Stimulated activated CD8-positive, alpha-beta memory T cell treated with anti-CD3 and anti-CD28 coated beads, Interleukin-4, amount 100 ng/mL, for 48 hours (primary cell): Measurements from ENCODE around the gene LILRB4.
"Not testable (repeated sequence)": the region's sequence is repeated elsewhere in the genome, so short reads cannot be mapped to it uniquely, and the experiment has no call there.

Experiments
- DNase-seq: peaks from one replicate; pipeline ENCODE4 v3.0.0-alpha.2; 2020

Gene LILRB4

DNA sequence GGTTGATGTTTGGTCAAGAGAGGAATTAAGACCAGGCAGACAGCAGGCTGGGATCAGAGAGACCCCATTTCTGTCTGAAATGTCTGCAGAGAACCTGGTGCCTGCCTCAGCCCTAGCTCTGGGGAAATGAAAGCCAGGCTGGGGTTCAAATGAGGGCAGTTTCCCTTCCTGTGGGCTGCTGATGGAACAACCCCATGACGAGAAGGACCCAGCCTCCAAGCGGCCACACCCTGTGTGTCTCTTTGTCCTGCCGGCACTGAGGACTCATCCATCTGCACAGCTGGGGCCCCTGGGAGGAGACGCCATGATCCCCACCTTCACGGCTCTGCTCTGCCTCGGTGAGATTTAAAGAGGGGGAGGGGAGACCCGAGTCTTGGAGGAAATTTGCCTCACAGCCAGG, at the start of gene LILRB4:
Gene LILRB4, plus strand, starts transcription at position 256 of the 400 bp plus-strand sequence. Its CDS starts 49 bp downstream, at position 305.
- DNase-seq: no peak

DNA sequence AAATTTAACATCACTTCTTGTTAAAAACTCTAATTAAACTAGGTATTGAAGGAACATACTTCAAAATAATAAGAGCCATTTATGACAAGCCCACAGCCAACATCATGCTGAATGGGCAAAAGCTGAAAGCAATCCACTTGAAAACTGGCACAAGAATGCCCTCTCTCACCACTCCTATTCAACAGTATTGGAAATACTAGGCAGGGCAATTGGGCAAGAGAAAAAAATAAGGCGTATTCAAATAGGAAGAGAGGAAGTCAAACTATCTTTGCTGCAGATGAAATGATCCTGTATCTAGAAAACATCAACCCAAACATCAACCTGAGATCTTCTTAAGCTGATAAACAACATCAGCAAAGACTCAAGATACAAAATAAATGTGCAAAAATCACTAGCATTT, 48.1 kb upstream of the LILRB4 start:
- DNase-seq: no peak

DNA sequence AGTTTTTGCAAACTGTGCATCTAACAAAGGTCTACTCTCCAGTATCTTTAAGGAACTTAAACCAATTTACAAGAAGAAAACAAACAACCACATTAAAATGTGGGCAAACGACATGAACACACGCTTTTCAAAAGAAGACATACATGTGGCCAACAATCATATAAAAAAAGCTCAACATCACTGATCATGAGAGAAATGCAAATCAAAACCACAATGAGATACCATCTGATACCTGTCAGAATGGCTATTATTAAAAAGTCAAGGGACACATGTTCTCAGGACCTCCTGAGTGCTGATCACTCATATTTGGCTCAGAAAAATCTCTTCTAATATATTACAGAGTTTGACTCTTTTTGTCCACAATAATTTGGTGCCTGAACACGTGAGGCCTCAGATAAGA, 46.7 kb upstream of the LILRB4 start:
- no peak for DNase-seq

DNA sequence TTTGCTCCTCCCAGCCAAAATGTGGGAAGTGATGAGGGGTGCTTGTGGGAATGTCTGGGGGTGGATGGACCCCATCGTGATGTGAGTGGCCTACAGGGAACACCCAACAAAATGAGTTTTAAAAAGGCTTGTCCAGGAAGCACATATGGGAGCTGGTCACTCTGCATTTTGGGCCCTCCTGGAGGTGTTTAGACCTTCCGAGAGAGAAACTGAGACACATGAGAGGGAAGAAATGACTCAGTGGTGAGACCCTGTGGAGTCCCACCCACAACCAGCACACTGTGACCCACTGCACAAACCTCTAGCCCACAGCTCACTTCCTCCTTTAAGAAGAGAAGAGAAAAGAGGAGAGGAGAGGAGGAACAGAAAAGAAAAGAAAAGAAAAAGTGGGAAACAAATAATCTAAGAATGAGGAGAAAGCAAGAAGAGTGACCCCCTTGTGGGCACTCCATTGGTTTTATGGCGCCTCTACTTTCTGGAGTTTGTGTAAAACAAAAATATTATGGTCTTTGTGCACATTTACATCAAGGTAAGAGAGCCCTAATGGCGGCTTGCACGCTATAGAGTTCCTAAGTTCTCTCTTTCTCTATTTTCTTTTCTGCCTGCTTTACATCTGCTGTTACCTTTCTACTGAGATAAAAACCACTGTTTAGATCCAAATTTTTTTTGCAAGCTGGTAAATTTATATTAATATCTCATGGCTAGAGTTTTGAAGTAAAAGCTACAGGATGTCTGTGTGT, 45.8 kb upstream of the LILRB4 start:
- no peak for DNase-seq

DNA sequence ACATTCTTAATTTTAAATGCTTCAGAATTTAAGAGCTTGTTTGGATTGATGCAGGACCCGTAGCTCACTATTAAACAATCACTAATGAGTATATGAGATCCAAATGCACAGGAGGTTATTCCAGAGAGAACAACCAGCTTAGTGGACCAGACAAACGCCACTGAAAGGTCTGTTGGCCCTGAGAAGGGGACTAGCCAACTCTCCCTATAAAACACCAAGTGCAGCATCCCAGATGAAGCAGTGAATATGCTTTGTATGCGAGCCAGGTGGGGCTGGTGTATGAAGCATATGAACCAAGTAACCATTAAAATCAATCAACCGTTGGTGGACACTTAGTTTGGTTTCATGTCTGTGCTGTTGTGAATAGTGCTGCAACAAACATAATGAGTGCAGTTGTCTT, 42.3 kb upstream of the LILRB4 start:
- DNase-seq: no peak

GRCh38 chr19:54622431-54622830, 40.4 kb upstream of the LILRB4 start:
- no peak for DNase-seq

DNA sequence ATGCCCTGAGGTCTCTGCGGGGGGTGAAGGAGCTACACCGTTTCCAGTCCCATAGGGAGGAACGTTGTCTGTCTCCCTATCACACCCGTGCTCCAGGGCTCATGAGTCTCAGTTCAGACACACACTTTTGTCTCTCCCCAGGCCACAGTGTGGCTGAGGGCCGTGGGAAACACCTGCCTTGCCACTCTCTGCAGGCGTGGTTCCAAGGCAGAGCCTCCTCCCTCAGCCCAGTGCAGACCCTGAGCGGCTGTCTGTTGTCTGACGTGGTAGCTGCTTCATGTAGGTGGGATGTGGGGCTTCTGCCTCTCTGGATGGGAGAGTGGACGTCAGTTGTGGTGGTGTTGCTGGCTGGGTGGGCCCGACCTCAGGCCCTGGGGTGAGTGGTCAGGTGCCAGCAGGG, 38.6 kb upstream of the LILRB4 start:
- DNase-seq: not testable (repeated sequence)

- not testable (repeated sequence) for DNase-seq
These were observed 37.7 kb upstream of the LILRB4 start for GRCh38 chr19:54624934-54625730.

- no peak for DNase-seq
These were observed 36.0 kb upstream of the LILRB4 start for GRCh38 chr19:54626757-54627156.

- not testable (repeated sequence) for DNase-seq
These were observed 34.9 kb upstream of the LILRB4 start for GRCh38 chr19:54627912-54628311.

GRCh38 chr19:54630262-54630661, 32.5 kb upstream of the LILRB4 start, which contains the start of gene LILRB1:
Gene LILRB1, plus strand, starts transcription at chr19:54630484. Its CDS starts 590 bp downstream, at chr19:54631074.
- not testable (repeated sequence) for DNase-seq

- no peak for DNase-seq
These were observed 32.0 kb upstream of the LILRB4 start for GRCh38 chr19:54630782-54631181.

DNA sequence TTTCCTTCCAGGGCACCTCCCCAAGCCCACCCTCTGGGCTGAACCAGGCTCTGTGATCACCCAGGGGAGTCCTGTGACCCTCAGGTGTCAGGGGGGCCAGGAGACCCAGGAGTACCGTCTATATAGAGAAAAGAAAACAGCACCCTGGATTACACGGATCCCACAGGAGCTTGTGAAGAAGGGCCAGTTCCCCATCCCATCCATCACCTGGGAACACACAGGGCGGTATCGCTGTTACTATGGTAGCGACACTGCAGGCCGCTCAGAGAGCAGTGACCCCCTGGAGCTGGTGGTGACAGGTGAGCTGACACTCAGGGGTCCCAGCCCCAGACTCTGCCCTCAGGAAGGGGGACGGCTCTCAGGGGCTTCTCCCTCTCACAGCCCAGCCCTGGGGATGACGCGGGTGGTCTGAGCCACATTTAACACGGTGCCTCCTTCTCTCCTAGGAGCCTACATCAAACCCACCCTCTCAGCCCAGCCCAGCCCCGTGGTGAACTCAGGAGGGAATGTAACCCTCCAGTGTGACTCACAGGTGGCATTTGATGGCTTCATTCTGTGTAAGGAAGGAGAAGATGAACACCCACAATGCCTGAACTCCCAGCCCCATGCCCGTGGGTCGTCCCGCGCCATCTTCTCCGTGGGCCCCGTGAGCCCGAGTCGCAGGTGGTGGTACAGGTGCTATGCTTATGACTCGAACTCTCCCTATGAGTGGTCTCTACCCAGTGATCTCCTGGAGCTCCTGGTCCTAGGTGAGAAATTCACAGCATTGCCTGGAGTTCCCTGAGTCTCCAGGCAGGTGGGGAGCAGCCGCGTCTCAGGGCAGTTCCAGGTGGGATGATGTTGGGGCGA, 31.1 kb upstream of the LILRB4 start:
- not testable (repeated sequence) for DNase-seq

DNA sequence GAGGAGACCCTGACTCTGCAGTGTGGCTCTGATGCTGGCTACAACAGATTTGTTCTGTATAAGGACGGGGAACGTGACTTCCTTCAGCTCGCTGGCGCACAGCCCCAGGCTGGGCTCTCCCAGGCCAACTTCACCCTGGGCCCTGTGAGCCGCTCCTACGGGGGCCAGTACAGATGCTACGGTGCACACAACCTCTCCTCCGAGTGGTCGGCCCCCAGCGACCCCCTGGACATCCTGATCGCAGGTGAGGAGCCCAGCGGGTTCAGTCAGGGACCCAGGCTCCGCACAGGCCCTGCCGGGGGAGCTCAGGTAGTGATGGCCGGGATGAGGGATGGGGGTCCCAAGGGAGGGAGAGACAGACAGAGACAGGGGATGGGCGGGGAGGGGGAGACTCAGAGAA, 30.3 kb upstream of the LILRB4 start:
- DNase-seq: not testable (repeated sequence)

- DNase-seq: no peak
These were observed 29.4 kb upstream of the LILRB4 start for GRCh38 chr19:54633401-54633800.

- not testable (repeated sequence) for DNase-seq
These were observed 26.7 kb upstream of the LILRB4 start for GRCh38 chr19:54636081-54636480.

DNA sequence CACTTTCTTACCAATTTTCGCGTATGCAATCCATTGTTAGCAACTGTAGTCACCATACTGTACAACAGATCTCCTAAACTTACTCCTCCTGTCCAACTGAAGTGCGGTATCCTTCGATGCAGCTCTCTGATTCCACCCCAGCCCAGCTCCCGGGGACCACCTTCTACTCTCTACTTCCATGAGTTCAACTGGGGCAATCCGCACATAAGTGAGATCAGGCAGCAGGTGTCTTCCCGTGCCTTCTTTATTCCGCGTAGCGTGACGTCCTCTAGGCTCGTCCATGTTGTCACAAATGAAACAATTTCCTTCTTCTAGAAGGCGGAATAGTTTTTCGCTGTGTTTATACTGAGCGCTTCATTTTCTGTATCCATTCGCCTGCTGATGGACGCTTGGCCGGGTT, 24.1 kb upstream of the LILRB4 start:
- no peak for DNase-seq

DNA sequence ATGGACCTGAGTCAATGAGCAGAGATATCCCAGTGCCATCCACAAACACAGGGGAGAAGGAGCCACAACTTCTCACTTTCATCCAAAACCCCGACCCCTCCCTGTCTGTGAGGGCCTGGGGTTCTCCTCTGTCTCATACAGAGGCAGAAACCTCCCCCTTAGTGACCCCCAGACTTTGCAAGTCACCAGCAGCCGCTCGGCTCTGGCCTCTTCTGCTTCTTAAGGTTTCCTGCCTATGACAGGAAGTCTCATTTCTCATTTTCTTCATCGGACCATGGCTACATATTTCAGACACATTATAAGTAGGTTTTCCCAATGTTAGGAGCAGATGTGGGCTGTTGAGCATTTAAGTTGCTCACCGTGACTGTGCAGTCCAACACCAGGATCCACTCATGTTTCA, 19.8 kb upstream of the LILRB4 start:
- not testable (repeated sequence) for DNase-seq

GRCh38 chr19:54643583-54643982, 19.2 kb upstream of the LILRB4 start:
- DNase-seq: not testable (repeated sequence)

- DNase-seq: no peak
These were observed 18.7 kb upstream of the LILRB4 start for GRCh38 chr19:54644056-54644455.

DNA sequence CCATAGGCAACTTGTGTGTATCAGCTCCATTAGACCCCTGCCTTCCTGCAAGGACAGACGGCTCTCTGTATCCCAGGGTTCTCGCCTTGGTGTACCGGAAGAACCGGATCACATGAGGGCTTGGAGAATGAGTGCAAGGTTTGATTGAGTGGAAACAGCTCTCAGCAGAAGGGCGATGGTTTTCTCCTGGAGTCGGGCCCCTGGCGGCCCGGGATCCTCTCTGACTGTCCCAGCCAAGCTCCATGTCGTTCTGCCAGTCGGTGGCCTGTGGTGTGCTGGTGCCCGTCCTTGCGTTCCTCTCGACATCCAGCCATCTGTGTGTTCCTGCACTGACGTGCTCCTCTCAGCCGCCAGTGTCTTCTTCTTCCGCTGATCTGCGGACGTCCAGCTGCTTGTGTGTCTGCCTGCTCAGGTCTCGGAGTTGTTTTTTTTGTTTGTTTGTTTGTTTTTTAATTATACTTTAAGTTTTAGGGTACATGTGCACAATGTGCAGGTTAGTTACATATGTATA, 16.4 kb upstream of the LILRB4 start:
- no peak for DNase-seq

GRCh38 chr19:54648129-54648528, 14.7 kb upstream of the LILRB4 start:
- DNase-seq: no peak

- no peak for DNase-seq
These were observed 12.6 kb upstream of the LILRB4 start for GRCh38 chr19:54650108-54650655.
